CD14-positive monocyte (primary cell): ENCODE measurements around the gene TSNAX. TPM values are rescaled to one million over a fixed set of nuclear protein-coding genes. Genes with fewer than 3 reads are reported as not detected.

Experiments used
- DNase-seq, 3 donors: peaks; one replicate each; pipeline ENCODE4 v3.0.0-alpha.2; 2011 to 2022
- H2AFZ ChIP-seq: 2 replicates; pipeline ENCODE4 v1.6.0; 2012; ENCODE audit warnings: mild to moderate bottlenecking, low read depth, low read length, inconsistent platforms; ENCODE audit not compliant: insufficient read depth, poor library complexity, severe bottlenecking
- H3K27ac ChIP-seq, 2 donors: 1 replicate in 1 of 2; 2 replicates in 1 of 2; pipeline ENCODE4 v1.5.1; 2012 to 2013; ENCODE audit warnings: low read length in 2 of 2, control low read depth in 1 of 2, inconsistent platforms in 1 of 2, low read depth in 1 of 2, mild to moderate bottlenecking in 1 of 2
- H3K27me3 ChIP-seq, 2 donors: one replicate each; pipeline versions ENCODE4 v1.6.0 to v1.6.1; 2011 to 2013; ENCODE audit warnings: low read length in 2 of 2; ENCODE audit not compliant: control insufficient read depth in 2 of 2, insufficient read depth in 2 of 2
- H3K36me3 ChIP-seq, 2 donors: replicated peaks in 1 of 2; 1 replicate in 1 of 2; 2 replicates in 1 of 2; pipeline versions ENCODE4 v1.5.1 to v1.6.1; 2012 to 2013; ENCODE audit warnings: low read length in 2 of 2, control low read depth in 1 of 2, inconsistent platforms in 1 of 2, mild to moderate bottlenecking in 1 of 2; ENCODE audit not compliant: insufficient read depth in 2 of 2, control insufficient read depth in 1 of 2
- H3K4me1 ChIP-seq, 2 donors: 1 replicate in 1 of 2; 2 replicates in 1 of 2; pipeline versions ENCODE4 v1.5.1 to v1.6.1; 2012 to 2013; ENCODE audit warnings: low read length in 2 of 2, control low read depth in 1 of 2, inconsistent platforms in 1 of 2, mild to moderate bottlenecking in 1 of 2, moderate library complexity in 1 of 2; ENCODE audit not compliant: insufficient read depth in 2 of 2, control insufficient read depth in 1 of 2
- H3K4me2 ChIP-seq: replicated peaks from 2 replicates; pipeline ENCODE3; 2012; ENCODE audit warnings: low read length, moderate library complexity, mild to moderate bottlenecking; ENCODE audit not compliant: poor library complexity, severe bottlenecking; ENCODE audit errors: extremely low read depth
- H3K4me3 ChIP-seq, 3 experiments: fragments of 200-600 bp in 1 of 3; sonication (generic) in 1 of 3; replicated peaks in 1 of 3; 1 replicate in 2 of 3; 2 replicates in 1 of 3; pipeline ENCODE4 v1.5.1; 2011 to 2013; ENCODE audit warnings: low read length in 3 of 3, mild to moderate bottlenecking in 3 of 3, control low read depth in 2 of 3, low read depth in 2 of 3, inconsistent platforms in 1 of 3, moderate library complexity in 1 of 3
- H3K79me2 ChIP-seq: 2 replicates; pipeline ENCODE4 v1.6.0; 2012; ENCODE audit warnings: mild to moderate bottlenecking, control low read depth, inconsistent platforms, low read length, moderate library complexity; ENCODE audit not compliant: insufficient read depth
- H3K9ac ChIP-seq: 2 replicates; pipeline ENCODE4 v1.6.0; 2017; ENCODE audit warnings: low read length, mild to moderate bottlenecking; ENCODE audit not compliant: insufficient read depth, poor library complexity, severe bottlenecking
- H3K9me3 ChIP-seq, 2 donors: replicated peaks in 1 of 2; 1 replicate in 1 of 2; 2 replicates in 1 of 2; pipeline versions ENCODE4 v1.5.1 to v1.6.1; 2012 to 2013; ENCODE audit warnings: low read length in 2 of 2, control low read depth in 1 of 2; ENCODE audit not compliant: control insufficient read depth in 1 of 2, insufficient read depth in 1 of 2
- H4K20me1 ChIP-seq: 2 replicates; pipeline ENCODE4 v1.6.0; 2012; ENCODE audit warnings: mild to moderate bottlenecking, low read length, control low read depth, moderate library complexity; ENCODE audit not compliant: insufficient read depth
- H3K27ac Mint-ChIP-seq, 7 donors: one replicate each; pipeline ENCODE4 v1.8.0; 2020; ENCODE audit warnings: mild to moderate bottlenecking in 7 of 7, mixed read lengths in 7 of 7, moderate library complexity in 6 of 7, inconsistent platforms in 2 of 7
- H3K27me3 Mint-ChIP-seq, 3 donors: one replicate each; pipeline ENCODE4 v1.8.0; 2021 to 2022; ENCODE audit warnings: low read depth in 3 of 3, mild to moderate bottlenecking in 3 of 3, mixed read lengths in 3 of 3, moderate library complexity in 3 of 3, inconsistent platforms in 1 of 3
- H3K36me3 Mint-ChIP-seq, 2 donors: one replicate each; pipeline ENCODE4 v1.8.0; 2020; ENCODE audit warnings: mixed read lengths in 2 of 2, inconsistent platforms in 1 of 2, mild to moderate bottlenecking in 1 of 2
- H3K4me1 Mint-ChIP-seq: one replicate; pipeline ENCODE4 v1.8.0; 2020; ENCODE audit warnings: mild to moderate bottlenecking, mixed read lengths
- H3K4me3 Mint-ChIP-seq, 2 donors: one replicate each; pipeline ENCODE4 v1.8.0; 2020; ENCODE audit warnings: mild to moderate bottlenecking in 2 of 2, mixed read lengths in 2 of 2, moderate library complexity in 1 of 2
- H3K9me3 Mint-ChIP-seq, 7 donors: one replicate each; pipeline ENCODE4 v1.8.0; 2020 to 2022; ENCODE audit warnings: mixed read lengths in 7 of 7, mild to moderate bottlenecking in 6 of 7, moderate library complexity in 6 of 7, inconsistent platforms in 2 of 7
- WGBS: methylation state at CpG from one replicate; pipeline ENCODE4 v1.1.5; 2013; ENCODE audit warnings: missing lambda C conversion rate; ENCODE audit not compliant: insufficient coverage; 5-methylcytosine and 5-hydroxymethylcytosine counted together
- intact Hi-C, 2 donors: fragments of 100-400 bp; cut with micrococcal nuclease; formaldehyde crosslinking; loops; one replicate each; pipeline versions ENCODE4 v1.15.0 to v1.15.1; 2023
- polyA plus RNA-seq, 3 donors: library from polyadenylated mRNA; depleted of rRNA in 1 of 3; unstranded in 2 of 3; stranded (reverse) in 1 of 3; fragments of 300-500 nt in 2 of 3; fragments of >200 nt in 1 of 3; fragmentation: Illumina TruSeq in 2 of 3; gene quantifications; 1 replicate in 2 of 3; 2 replicates in 1 of 3; pipeline ENCODE4 v1.2.3, GENCODE V29; 2012 to 2021
- TF ChIP-seq, protein P1 (sequence below): fragments of 200-600 bp; IDR thresholded peaks from one replicate; pipeline ENCODE4 v1.8.0; 2022; ENCODE audit warnings: antibody characterized with exemption, mild to moderate bottlenecking

The TSNAX gene
- polyA plus RNA-seq, 3 donors = 15.6 to 86.9 (median 82.0) TPM

DNA sequence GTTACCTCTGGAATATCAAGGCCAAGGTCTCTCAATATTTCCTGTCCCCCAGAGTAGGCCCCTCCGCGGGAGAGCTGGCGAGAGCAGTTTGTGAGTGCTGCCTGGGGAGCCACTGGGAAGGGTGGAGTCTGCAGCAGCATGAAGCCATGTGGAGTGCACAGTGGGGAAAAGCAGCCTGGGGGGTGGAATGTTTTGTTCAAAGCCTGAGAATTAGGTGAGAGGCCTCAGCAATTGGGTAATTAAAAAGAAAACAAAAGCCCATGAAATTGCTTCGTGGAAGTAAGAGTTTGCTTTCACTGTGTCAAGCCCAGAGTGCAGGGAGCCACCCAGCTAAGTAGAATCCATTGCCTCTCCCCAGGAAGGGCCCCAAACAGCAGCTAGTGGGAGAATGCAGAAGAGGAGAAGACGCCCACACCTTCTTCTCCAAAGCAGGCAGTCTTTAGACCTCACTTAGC, 67.9 kb downstream of the TSNAX start:
- Histone ChIP-seq H3K27me3 (no peaks in the 10 kb centered on the region), H4K20me1 (no peaks in the 10 kb centered on the region), H3K9ac (no peak overlapping the region), H3K36me3 (no peaks in the 10 kb centered on the region), H3K9me3 (no peaks in the 10 kb centered on the region), H3K4me1 (peaks cover 11 to 12% of the 10 kb centered on the region in 2 donors), H3K4me2 (no peak overlapping the region), H3K27ac (no peak overlapping the region), H2AFZ (no peak overlapping the region), H3K4me3 (no peak overlapping the region), H3K79me2 (no peaks in the 10 kb centered on the region)
- peaks cover 0 to 3% (median 0%) of the 10 kb centered on the region in 7 donors for H3K9me3 Mint-ChIP-seq
- no peak overlapping the region for H3K27ac Mint-ChIP-seq
- no peak overlapping the region for H3K4me3 Mint-ChIP-seq
- no peaks in the 10 kb centered on the region for H3K36me3 Mint-ChIP-seq
- H3K4me1 Mint-ChIP-seq = peaks cover 12% of the 10 kb centered on the region
- H3K27me3 Mint-ChIP-seq = no peaks in the 10 kb centered on the region
- no peak for DNase-seq
- TF ChIP-seq, protein P1, sequence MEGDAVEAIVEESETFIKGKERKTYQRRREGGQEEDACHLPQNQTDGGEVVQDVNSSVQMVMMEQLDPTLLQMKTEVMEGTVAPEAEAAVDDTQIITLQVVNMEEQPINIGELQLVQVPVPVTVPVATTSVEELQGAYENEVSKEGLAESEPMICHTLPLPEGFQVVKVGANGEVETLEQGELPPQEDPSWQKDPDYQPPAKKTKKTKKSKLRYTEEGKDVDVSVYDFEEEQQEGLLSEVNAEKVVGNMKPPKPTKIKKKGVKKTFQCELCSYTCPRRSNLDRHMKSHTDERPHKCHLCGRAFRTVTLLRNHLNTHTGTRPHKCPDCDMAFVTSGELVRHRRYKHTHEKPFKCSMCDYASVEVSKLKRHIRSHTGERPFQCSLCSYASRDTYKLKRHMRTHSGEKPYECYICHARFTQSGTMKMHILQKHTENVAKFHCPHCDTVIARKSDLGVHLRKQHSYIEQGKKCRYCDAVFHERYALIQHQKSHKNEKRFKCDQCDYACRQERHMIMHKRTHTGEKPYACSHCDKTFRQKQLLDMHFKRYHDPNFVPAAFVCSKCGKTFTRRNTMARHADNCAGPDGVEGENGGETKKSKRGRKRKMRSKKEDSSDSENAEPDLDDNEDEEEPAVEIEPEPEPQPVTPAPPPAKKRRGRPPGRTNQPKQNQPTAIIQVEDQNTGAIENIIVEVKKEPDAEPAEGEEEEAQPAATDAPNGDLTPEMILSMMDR = no peak
- 55% methylated on average over 2 of the region's 5 CpGs for WGBS
- intact Hi-C loops = no loop called here

DNA sequence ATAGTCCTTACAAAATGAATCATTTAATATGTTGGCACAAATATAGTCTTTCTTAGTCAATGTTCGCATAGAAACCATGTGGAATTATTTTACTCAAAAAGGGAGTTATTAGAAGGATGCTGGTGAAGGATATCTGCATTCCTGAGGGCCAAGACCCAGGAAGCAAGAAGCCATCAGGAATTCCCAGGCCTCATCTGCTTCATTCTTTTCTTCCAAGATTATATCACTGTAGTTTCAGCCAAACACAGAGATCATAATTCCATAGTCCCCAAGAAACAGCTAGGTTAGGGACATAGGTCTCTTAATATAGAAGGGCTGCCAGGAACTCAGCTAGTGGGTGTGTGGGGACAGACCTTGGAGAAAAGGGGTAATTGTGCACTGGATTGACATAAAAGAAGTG, 69.5 kb downstream of the TSNAX start:
- Histone ChIP-seq H3K4me1 (peaks cover 0 to 4% of the 10 kb centered on the region in 2 donors), H3K27me3 (no peaks in the 10 kb centered on the region), H3K27ac (no peak overlapping the region), H2AFZ (no peak overlapping the region), H3K9ac (no peak overlapping the region), H3K4me2 (no peak overlapping the region), H3K9me3 (no peaks in the 10 kb centered on the region), H3K36me3 (no peaks in the 10 kb centered on the region), H3K4me3 (no peak overlapping the region), H4K20me1 (no peaks in the 10 kb centered on the region), H3K79me2 (no peaks in the 10 kb centered on the region)
- no peak overlapping the region for H3K27ac Mint-ChIP-seq
- peaks cover 0 to 3% (median 0%) of the 10 kb centered on the region in 7 donors for H3K9me3 Mint-ChIP-seq
- no peak overlapping the region for H3K4me3 Mint-ChIP-seq
- no peaks in the 10 kb centered on the region for H3K36me3 Mint-ChIP-seq
- no peaks in the 10 kb centered on the region for H3K27me3 Mint-ChIP-seq
- peaks cover 4% of the 10 kb centered on the region for H3K4me1 Mint-ChIP-seq
- TF ChIP-seq, protein P1 = no peak
- intact Hi-C loops = no loop called here
- no peak for DNase-seq
- no CpG with 5 or more reads among the region's 1 CpG for WGBS
